ENCODE measurements around the gene LGALS9C. TPM values are rescaled to one million over a fixed set of nuclear protein-coding genes. Genes with fewer than 3 reads are reported as not detected.

The LGALS9C gene
- total RNA-seq = not detected

GRCh38 chr17:18476508-18477308 lies at the start of gene LGALS9C:
LGALS9C (plus strand) TSS chr17:18476789; CDS start chr17:18476855, 66 bp downstream.

Small RNA genes lying within 50 kb of the gene (small RNA-seq; reads per million reads assigned to genes)
- gene AL353997.1 (ENCODE audit: low replicate concordance) = not detected
- not detected for gene AL353997.4 (ENCODE audit: low replicate concordance)

Other genes starting within 250 kb of the LGALS9C start
- 152 TPM for gene FLII, start 218.1 kb upstream of the LGALS9C start, total RNA-seq
- 29.6 TPM for gene MIEF2, start 216.1 kb upstream of the LGALS9C start, total RNA-seq
- gene TOP3A, start 161.8 kb upstream of the LGALS9C start, total RNA-seq = 26.6 TPM
- gene SMCR8, start 161.5 kb upstream of the LGALS9C start, total RNA-seq = 19.7 TPM
- gene SHMT1, start 113.2 kb upstream of the LGALS9C start, total RNA-seq = 52.4 TPM
- gene EVPLL, start 99.0 kb upstream of the LGALS9C start, total RNA-seq = 1.9 TPM
- gene TBC1D28, start 167.6 kb downstream of the LGALS9C start, total RNA-seq = not detected
- gene FOXO3B, start 205.5 kb downstream of the LGALS9C start, total RNA-seq = 11.3 TPM